ENCODE results near the gene CRLF3. TPM values are rescaled to one million over a fixed set of nuclear protein-coding genes. Genes with fewer than 3 reads are reported as not detected.
"Not testable (repeated sequence)": the region's sequence is repeated elsewhere in the genome, so short reads cannot be mapped to it uniquely, and the experiment has no call there.

Gene CRLF3
- total RNA-seq, 3 donors from 2014 or later, result 13.7 to 17.9 (median 13.8) TPM

GRCh38 chr17:30794372-30794771 lies 30.1 kb downstream of the CRLF3 start:
- DNase-seq, result no peak
- TF ChIP-seq, protein P1, sequence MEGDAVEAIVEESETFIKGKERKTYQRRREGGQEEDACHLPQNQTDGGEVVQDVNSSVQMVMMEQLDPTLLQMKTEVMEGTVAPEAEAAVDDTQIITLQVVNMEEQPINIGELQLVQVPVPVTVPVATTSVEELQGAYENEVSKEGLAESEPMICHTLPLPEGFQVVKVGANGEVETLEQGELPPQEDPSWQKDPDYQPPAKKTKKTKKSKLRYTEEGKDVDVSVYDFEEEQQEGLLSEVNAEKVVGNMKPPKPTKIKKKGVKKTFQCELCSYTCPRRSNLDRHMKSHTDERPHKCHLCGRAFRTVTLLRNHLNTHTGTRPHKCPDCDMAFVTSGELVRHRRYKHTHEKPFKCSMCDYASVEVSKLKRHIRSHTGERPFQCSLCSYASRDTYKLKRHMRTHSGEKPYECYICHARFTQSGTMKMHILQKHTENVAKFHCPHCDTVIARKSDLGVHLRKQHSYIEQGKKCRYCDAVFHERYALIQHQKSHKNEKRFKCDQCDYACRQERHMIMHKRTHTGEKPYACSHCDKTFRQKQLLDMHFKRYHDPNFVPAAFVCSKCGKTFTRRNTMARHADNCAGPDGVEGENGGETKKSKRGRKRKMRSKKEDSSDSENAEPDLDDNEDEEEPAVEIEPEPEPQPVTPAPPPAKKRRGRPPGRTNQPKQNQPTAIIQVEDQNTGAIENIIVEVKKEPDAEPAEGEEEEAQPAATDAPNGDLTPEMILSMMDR (IDR thresholded peaks at IDR 0.05), result no peak
- intact Hi-C loops (cut with DNase I, micrococcal nuclease), result no loop called here
- no peaks in the 10 kb centered on the region for H3K4me1 ChIP-seq (ENCODE audit: low read depth)
- ATAC-seq, result no peak
- no peak overlapping the region for H3K4me3 ChIP-seq
- H3K36me3 ChIP-seq (ENCODE audit: low read depth), result no peaks in the 10 kb centered on the region
- H3K9me3 ChIP-seq, result no peaks in the 10 kb centered on the region

DNA sequence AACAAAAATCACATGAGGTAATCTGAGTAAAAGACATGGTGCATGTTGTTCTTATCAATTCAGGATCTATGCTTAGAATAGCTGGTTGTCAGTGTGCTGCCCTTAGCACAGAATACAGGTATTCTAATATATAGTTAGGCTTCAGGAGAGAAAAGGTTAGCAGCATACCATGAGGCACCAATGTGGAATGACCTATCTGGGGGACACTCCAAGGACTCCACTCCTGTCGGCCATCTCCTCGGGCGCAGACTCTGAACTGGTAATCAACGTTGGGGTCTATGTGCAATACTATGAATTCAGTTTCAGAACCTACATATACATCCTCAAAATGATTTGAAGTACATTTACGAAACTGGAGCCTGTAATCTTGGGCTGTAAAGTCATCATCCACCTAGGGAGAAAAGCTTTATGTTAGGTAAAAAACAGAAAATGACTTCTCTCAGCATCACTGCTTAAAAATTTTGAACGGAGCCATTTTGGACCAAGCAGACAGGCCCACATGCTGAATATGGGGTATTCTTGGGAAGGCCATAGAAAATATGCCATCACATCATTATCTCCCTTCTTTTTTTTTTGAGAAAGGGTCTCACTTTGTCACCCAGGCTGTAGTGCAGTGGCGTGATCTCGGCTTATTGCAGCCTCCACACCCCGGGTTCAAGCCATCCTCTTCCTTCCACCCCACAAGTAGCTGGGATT lies 31.1 kb downstream of the CRLF3 start:
- no peaks in the 10 kb centered on the region for H3K9me3 ChIP-seq
- no peak overlapping the region for H3K4me3 ChIP-seq
- no peak for ATAC-seq
- H3K4me1 ChIP-seq (ENCODE audit: low read depth), result no peaks in the 10 kb centered on the region
- DNase-seq, result no peak
- intact Hi-C loops (cut with DNase I, micrococcal nuclease), result no loop called here
- no peaks in the 10 kb centered on the region for H3K36me3 ChIP-seq (ENCODE audit: low read depth)
- TF ChIP-seq, protein P1 (IDR thresholded peaks at IDR 0.05), result no peak

DNA sequence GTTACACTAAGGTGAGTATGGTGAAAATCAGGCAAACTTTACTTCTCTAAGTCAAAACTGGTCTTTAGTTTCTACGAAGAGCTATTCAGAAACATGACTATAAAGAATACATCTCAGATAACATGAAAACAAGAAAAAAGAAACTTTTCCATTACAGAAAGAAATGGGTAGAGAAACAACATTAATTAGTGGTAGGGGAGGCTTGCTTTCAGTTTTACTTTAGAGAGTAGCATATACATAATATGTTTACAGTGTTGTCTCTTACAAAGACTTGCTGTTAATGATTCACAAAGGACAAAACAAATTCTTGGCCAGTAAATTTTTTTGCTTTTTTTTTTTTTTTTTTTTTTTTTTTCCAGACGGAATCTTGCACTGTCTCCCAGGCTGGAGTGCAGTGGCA lies 34.2 kb downstream of the CRLF3 start:
- intact Hi-C loops (cut with DNase I, micrococcal nuclease), result no loop called here
- TF ChIP-seq, protein P1 (IDR thresholded peaks at IDR 0.05), result no peak
- no peaks in the 10 kb centered on the region for H3K36me3 ChIP-seq (ENCODE audit: low read depth)
- H3K4me3 ChIP-seq, result no peak overlapping the region
- no peak for DNase-seq
- no peaks in the 10 kb centered on the region for H3K4me1 ChIP-seq (ENCODE audit: low read depth)
- no peak for ATAC-seq
- H3K9me3 ChIP-seq, result no peaks in the 10 kb centered on the region

- H3K4me3 ChIP-seq, result no peak overlapping the region
- no peaks in the 10 kb centered on the region for H3K9me3 ChIP-seq
- DNase-seq, result no peak
- H3K36me3 ChIP-seq (ENCODE audit: low read depth), result no peaks in the 10 kb centered on the region
- H3K4me1 ChIP-seq (ENCODE audit: low read depth), result no peaks in the 10 kb centered on the region
- no peak for ATAC-seq
- intact Hi-C loops (cut with DNase I, micrococcal nuclease), result no loop called here
- TF ChIP-seq, protein P1 (IDR thresholded peaks at IDR 0.05), result no peak
These were observed 35.6 kb downstream of the CRLF3 start for GRCh38 chr17:30788918-30789317.

GRCh38 chr17:30782206-30782605 lies 42.3 kb downstream of the CRLF3 start:
- TF ChIP-seq, protein P1 (IDR thresholded peaks at IDR 0.05), result no peak
- Histone ChIP-seq H3K4me1 (ENCODE audit: low read depth) (no peaks in the 10 kb centered on the region), H3K9me3 (no peaks in the 10 kb centered on the region), H3K4me3 (no peak overlapping the region), H3K36me3 (ENCODE audit: low read depth) (no peaks in the 10 kb centered on the region)
- DNase-seq, result no peak
- intact Hi-C loops (cut with DNase I, micrococcal nuclease), result no loop called here
- ATAC-seq, result no peak

GRCh38 chr17:30780343-30780742 lies 44.1 kb downstream of the CRLF3 start:
- H3K9me3 ChIP-seq, result no peaks in the 10 kb centered on the region
- no peak overlapping the region for H3K4me3 ChIP-seq
- intact Hi-C loops (cut with DNase I, micrococcal nuclease), result no loop called here
- DNase-seq (no peak), ATAC-seq (no peak)
- TF ChIP-seq, protein P1 (IDR thresholded peaks at IDR 0.05), result no peak
- H3K36me3 ChIP-seq (ENCODE audit: low read depth), result no peaks in the 10 kb centered on the region
- no peaks in the 10 kb centered on the region for H3K4me1 ChIP-seq (ENCODE audit: low read depth)

DNA sequence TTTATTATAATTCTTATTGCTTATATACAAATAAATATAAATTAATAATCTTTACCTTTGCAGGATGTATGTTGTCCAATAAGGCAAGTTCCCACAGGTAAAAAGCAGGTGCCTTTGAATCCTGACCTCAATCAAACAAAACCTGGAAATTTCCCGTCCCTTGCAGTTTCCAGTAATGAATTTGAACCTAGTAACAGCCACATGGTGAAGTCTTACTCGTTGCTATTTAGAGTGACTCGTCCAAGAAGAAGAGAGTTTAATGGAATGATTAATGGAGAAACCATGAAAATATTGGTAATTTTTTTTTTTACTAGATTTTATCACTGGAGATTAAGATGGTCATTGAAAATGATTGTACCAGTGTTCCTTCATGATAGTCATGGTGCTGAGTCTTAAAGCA lies 55.7 kb downstream of the CRLF3 start:
- H3K4me3 ChIP-seq; DNase-seq; intact Hi-C loops (cut with DNase I, micrococcal nuclease); H3K9me3 ChIP-seq; ATAC-seq; H3K36me3 ChIP-seq (ENCODE audit: low read depth); H3K4me1 ChIP-seq (ENCODE audit: low read depth): not testable (repeated sequence)

DNA sequence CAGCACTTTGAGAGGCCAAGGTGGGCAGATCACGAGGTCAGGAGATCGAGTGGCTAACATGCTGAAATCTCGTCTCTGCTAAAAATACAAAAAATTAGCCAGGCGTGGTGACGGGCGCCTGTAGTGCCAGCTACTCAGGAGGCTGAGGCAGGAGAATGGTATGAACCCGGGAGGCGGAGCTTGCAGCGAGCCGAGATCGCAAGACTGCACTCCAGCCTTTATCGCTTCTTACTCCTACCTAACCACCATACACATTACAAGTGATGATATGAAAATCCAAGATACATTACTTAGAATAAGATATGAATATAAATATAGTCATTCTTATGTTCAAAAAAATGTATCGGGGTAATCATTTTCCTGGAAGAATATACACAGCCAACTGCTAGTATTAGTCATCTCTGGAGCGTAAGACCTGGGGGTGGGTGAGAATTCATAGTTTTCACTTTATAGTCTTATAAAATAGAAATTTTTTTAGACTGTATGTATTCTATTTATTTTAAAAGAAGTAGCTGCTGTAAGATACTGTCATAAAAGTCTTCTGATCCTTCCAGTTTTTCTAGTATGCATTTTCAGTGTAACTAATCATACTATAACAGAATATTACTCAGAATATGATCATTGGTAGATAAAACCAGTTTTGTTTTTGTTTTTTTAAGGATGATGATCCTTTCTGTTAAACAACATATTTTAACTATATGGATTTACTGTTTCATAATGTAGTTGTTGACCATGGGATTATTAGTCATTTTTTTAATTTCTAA lies 56.7 kb downstream of the CRLF3 start:
- H3K36me3 ChIP-seq (ENCODE audit: low read depth); ATAC-seq; H3K9me3 ChIP-seq; DNase-seq; intact Hi-C loops (cut with DNase I, micrococcal nuclease); H3K4me1 ChIP-seq (ENCODE audit: low read depth); H3K4me3 ChIP-seq: not testable (repeated sequence)
